Mucosa of stomach (tissue), 1 donor: ENCODE measurements around the gene ANAPC13.

ENCODE experiments used
- H3K27me3 ChIP-seq: one replicate; pipeline ENCODE4 v1.7.0; 2013; ENCODE audit warnings: mild to moderate bottlenecking, low read length; ENCODE audit not compliant: control insufficient read depth, insufficient read depth
- H3K36me3 ChIP-seq: one replicate; pipeline ENCODE4 v1.7.0; 2013; ENCODE audit warnings: low read length; ENCODE audit not compliant: control insufficient read depth, insufficient read depth
- H3K4me1 ChIP-seq: one replicate; pipeline ENCODE4 v1.7.0; 2013; ENCODE audit warnings: mild to moderate bottlenecking, low read length; ENCODE audit not compliant: control insufficient read depth, insufficient read depth
- H3K4me3 ChIP-seq: one replicate; pipeline ENCODE4 v1.7.0; 2013; ENCODE audit warnings: low read length
- H3K9ac ChIP-seq: one replicate; pipeline ENCODE4 v1.7.0; 2013; ENCODE audit warnings: mild to moderate bottlenecking, low read length, moderate library complexity
- H3K9me3 ChIP-seq: one replicate; pipeline ENCODE4 v1.7.0; 2013; ENCODE audit warnings: mild to moderate bottlenecking, low read length, moderate library complexity; ENCODE audit not compliant: control insufficient read depth
- donor health status: Pancreatic carcinoma.

ANAPC13 gene

GRCh38 chr3:134485718-134486576 lies at the start of gene ANAPC13, which contains the start of gene CEP63:
TSS of gene ANAPC13 (minus strand) at chr3:134485985. CDS start at chr3:134482904, 3,081 bp downstream.
TSS of gene CEP63 (plus strand) at chr3:134486057. CDS start at chr3:134495321, 9,264 bp downstream.
- Histone ChIP-seq H3K4me3 (peak within 1 kb of the TSS; percentile 85), H3K27me3 (no peaks in the 10 kb centered on the region), H3K9ac (peak within 1 kb of the TSS; percentile 98), H3K9me3 (no peaks in the 10 kb centered on the region), H3K4me1 (peaks cover 18% of the 10 kb centered on the region), H3K36me3 (no peaks in the 10 kb centered on the region)

GRCh38 chr3:134535186-134535970 lies 49.6 kb upstream of the ANAPC13 start:
- no peaks in the 10 kb centered on the region for H3K9me3 ChIP-seq
- no peak overlapping the region for H3K4me3 ChIP-seq
- no peak overlapping the region for H3K9ac ChIP-seq
- H3K36me3 ChIP-seq: peaks cover 4% of the 10 kb centered on the region
- no peaks in the 10 kb centered on the region for H3K27me3 ChIP-seq
- no peaks in the 10 kb centered on the region for H3K4me1 ChIP-seq

- Histone ChIP-seq H3K27me3 (no peaks in the 10 kb centered on the region), H3K36me3 (peaks cover 4% of the 10 kb centered on the region), H3K9ac (no peak overlapping the region), H3K4me1 (no peaks in the 10 kb centered on the region), H3K9me3 (no peaks in the 10 kb centered on the region), H3K4me3 (no peak overlapping the region)
Observed at GRCh38 chr3:134533493-134533892, 47.7 kb upstream of the ANAPC13 start.

- Histone ChIP-seq H3K9ac (no peak overlapping the region), H3K9me3 (peaks cover 8% of the 10 kb centered on the region), H3K36me3 (no peaks in the 10 kb centered on the region), H3K4me1 (no peaks in the 10 kb centered on the region), H3K27me3 (no peaks in the 10 kb centered on the region), H3K4me3 (no peak overlapping the region)
Observed at GRCh38 chr3:134527538-134528186, 41.9 kb upstream of the ANAPC13 start.

- H3K9me3 ChIP-seq: peaks cover 8% of the 10 kb centered on the region
- H3K36me3 ChIP-seq: no peaks in the 10 kb centered on the region
Observed at GRCh38 chr3:134527037-134527436, 41.3 kb upstream of the ANAPC13 start.

GRCh38 chr3:134526319-134526718 lies 40.5 kb upstream of the ANAPC13 start:
- no peak overlapping the region for H3K9ac ChIP-seq
- peaks cover 8% of the 10 kb centered on the region for H3K9me3 ChIP-seq
- H3K4me3 ChIP-seq: no peak overlapping the region
- H3K4me1 ChIP-seq: no peaks in the 10 kb centered on the region
- H3K27me3 ChIP-seq: no peaks in the 10 kb centered on the region
- no peaks in the 10 kb centered on the region for H3K36me3 ChIP-seq

More at GRCh38 chr3:134527037-134527436, 41.3 kb upstream of the ANAPC13 start:
- Histone ChIP-seq H3K9ac (no peak overlapping the region), H3K27me3 (no peaks in the 10 kb centered on the region), H3K4me3 (no peak overlapping the region), H3K4me1 (no peaks in the 10 kb centered on the region)

- Histone ChIP-seq H3K36me3 (no peaks in the 10 kb centered on the region), H3K9ac (no peak overlapping the region), H3K4me1 (no peaks in the 10 kb centered on the region), H3K4me3 (no peak overlapping the region), H3K27me3 (no peaks in the 10 kb centered on the region), H3K9me3 (peaks cover 8% of the 10 kb centered on the region)
Observed at GRCh38 chr3:134525293-134525692, 39.5 kb upstream of the ANAPC13 start.

GRCh38 chr3:134522541-134522940 lies 36.8 kb upstream of the ANAPC13 start:
- Histone ChIP-seq H3K9me3 (peaks cover 8% of the 10 kb centered on the region), H3K4me1 (no peaks in the 10 kb centered on the region), H3K4me3 (no peak overlapping the region), H3K36me3 (no peaks in the 10 kb centered on the region), H3K9ac (no peak overlapping the region), H3K27me3 (no peaks in the 10 kb centered on the region)

GRCh38 chr3:134517791-134518190 lies 32.0 kb upstream of the ANAPC13 start:
- Histone ChIP-seq H3K4me3 (no peak overlapping the region), H3K9me3 (no peaks in the 10 kb centered on the region), H3K4me1 (no peaks in the 10 kb centered on the region), H3K9ac (no peak overlapping the region), H3K27me3 (no peaks in the 10 kb centered on the region), H3K36me3 (no peaks in the 10 kb centered on the region)

GRCh38 chr3:134516905-134517304 lies 31.1 kb upstream of the ANAPC13 start:
- no peak overlapping the region for H3K9ac ChIP-seq
- no peaks in the 10 kb centered on the region for H3K9me3 ChIP-seq
- H3K4me1 ChIP-seq: no peaks in the 10 kb centered on the region
- H3K36me3 ChIP-seq: no peaks in the 10 kb centered on the region
- no peaks in the 10 kb centered on the region for H3K27me3 ChIP-seq
- H3K4me3 ChIP-seq: no peak overlapping the region

- Histone ChIP-seq H3K9ac (no peak overlapping the region), H3K9me3 (no peaks in the 10 kb centered on the region), H3K36me3 (no peaks in the 10 kb centered on the region), H3K27me3 (no peaks in the 10 kb centered on the region), H3K4me1 (no peaks in the 10 kb centered on the region), H3K4me3 (no peak overlapping the region)
Observed at GRCh38 chr3:134511500-134511899, 25.7 kb upstream of the ANAPC13 start.

GRCh38 chr3:134505485-134505884 lies 19.7 kb upstream of the ANAPC13 start:
- H3K4me1 ChIP-seq: no peaks in the 10 kb centered on the region
- no peak overlapping the region for H3K9ac ChIP-seq
- H3K36me3 ChIP-seq: no peaks in the 10 kb centered on the region
- no peak overlapping the region for H3K4me3 ChIP-seq
- no peaks in the 10 kb centered on the region for H3K9me3 ChIP-seq
- H3K27me3 ChIP-seq: no peaks in the 10 kb centered on the region
